Stimulated activated CD4-positive, alpha-beta T cell treated with anti-CD3 and anti-CD28 coated beads, Interleukin-2, amount 100 ng/mL, for 24 hours (primary cell): ENCODE measurements around the gene SNRNP35.
"Not testable (repeated sequence)": the region's sequence is repeated elsewhere in the genome, so short reads cannot be mapped to it uniquely, and the experiment has no call there.

Source experiments
- DNase-seq, 2 donors: peaks; one replicate each; pipeline ENCODE4 v3.0.0-alpha.2; 2020

The SNRNP35 gene

GRCh38 chr12:123491056-123491455 lies 33.1 kb downstream of the SNRNP35 start:
- DNase-seq = no peak

- DNase-seq = no peak
These were observed 33.5 kb downstream of the SNRNP35 start for GRCh38 chr12:123491481-123491880.

GRCh38 chr12:123492339-123493039 lies 34.5 kb downstream of the SNRNP35 start:
- not testable (repeated sequence) for DNase-seq

GRCh38 chr12:123494124-123494851 lies 36.3 kb downstream of the SNRNP35 start:
- DNase-seq = no peak

- DNase-seq = no peak
These were observed 39.1 kb downstream of the SNRNP35 start for GRCh38 chr12:123497065-123497464.

- DNase-seq = no peak
These were observed 40.3 kb downstream of the SNRNP35 start for GRCh38 chr12:123498126-123498825.

- no peak for DNase-seq
These were observed 41.4 kb downstream of the SNRNP35 start for GRCh38 chr12:123499332-123499731.

- DNase-seq = no peak
These were observed 44.3 kb downstream of the SNRNP35 start for GRCh38 chr12:123502163-123502704.

GRCh38 chr12:123506059-123506842 lies 48.3 kb downstream of the SNRNP35 start:
- no peak for DNase-seq

GRCh38 chr12:123506843-123507236 lies 48.9 kb downstream of the SNRNP35 start:
- DNase-seq = no peak

GRCh38 chr12:123512838-123513665 lies 55.1 kb downstream of the SNRNP35 start:
- DNase-seq = no peak

GRCh38 chr12:123513805-123514204 lies 55.9 kb downstream of the SNRNP35 start:
- no peak for DNase-seq

- DNase-seq = not testable (repeated sequence)
These were observed 56.8 kb downstream of the SNRNP35 start for GRCh38 chr12:123514582-123515221.

GRCh38 chr12:123516216-123516780 lies 58.4 kb downstream of the SNRNP35 start:
- no peak for DNase-seq
